HG02571 (cell line): Measurements from ENCODE around the gene OGG1.

Experiments
- ATAC-seq: cut with Tn5 transposase; IDR thresholded peaks from one replicate; pipeline ENCODE4 v1.9.1; 2021; ENCODE audit warnings: mild to moderate bottlenecking, moderate library complexity; ENCODE audit not compliant: unreplicated experiment

Gene OGG1

DNA sequence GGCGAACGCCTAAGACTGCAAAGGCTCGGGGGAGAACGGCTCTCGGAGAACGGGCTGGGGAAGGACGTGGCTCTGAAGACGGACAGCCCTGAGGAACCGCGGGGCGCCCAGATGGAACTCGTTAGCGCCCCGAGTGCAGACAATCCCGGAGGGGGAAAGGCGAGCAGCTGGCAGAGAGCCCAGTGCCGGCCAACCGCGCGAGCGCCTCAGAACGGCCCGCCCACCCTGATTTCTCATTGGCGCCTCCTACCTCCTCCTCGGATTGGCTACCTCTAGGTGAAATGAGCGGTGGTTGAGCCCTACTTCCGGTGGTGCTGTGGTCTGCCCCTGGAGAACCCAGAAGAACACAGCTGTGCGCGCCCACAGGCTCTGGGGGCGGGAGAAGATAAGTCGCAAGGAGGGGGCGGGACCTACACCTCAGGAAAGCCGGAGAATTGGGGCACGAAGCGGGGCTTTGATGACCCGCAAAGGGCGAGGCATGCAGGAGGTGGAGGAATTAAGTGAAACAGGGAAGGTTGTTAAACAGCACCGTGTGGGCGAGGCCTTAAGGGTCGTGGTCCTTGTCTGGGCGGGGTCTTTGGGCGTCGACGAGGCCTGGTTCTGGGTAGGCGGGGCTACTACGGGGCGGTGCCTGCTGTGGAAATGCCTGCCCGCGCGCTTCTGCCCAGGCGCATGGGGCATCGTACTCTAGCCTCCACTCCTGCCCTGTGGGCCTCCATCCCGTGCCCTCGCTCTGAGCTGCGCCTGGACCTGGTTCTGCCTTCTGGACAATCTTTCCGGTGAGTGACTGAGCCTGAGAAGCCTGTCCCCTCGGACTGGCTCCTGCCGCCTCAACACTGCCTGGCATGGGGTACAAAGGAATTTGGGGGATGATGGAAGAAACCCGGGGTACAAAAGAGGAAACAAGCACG lies at the start of gene OGG1:
OGG1 (plus strand) TSS at position 308 of the 911 bp plus-strand sequence; CDS start at position 643, 335 bp downstream.
- ATAC-seq: peak; percentile 93

DNA sequence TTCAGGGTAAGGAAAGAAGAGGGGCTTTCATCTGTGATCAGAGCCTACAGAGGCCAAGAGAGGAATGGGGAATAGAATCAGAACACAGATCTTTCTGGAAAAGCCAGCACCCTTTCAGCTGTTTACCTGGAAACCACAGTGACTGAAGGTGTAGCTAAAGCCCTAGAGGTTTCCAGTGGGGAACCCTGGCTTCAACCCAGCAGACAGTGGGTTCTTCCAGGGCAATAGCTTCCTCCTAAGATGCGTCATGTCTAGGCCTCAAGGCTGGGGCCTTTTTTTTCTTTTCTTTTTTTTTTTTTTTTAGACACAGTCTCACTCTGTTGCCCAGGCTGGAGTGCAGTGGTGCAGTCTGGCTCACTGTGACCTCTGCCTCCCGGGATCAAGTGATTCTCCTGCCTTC lies 49.2 kb upstream of the OGG1 start:
- ATAC-seq: no peak

DNA sequence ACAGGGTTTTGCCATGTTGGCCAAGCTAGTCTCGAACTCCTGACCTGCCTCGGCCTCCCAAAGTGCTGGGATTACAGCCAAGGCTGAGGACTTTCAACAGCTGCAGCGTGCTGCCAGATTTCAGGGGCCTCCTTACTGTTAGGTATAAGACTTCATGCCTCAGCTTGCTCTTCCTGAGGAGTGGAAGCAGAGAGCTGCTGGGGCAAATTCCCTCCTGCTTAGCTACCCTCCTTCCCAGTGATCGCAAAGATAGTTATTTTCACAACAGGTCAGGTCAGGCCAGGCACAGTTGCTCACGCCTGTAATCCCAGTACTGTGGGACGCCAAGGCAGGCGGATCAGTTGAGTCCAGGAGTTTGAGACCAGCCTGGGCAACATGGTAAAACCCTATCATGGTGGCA lies 48.7 kb upstream of the OGG1 start:
- no peak for ATAC-seq

DNA sequence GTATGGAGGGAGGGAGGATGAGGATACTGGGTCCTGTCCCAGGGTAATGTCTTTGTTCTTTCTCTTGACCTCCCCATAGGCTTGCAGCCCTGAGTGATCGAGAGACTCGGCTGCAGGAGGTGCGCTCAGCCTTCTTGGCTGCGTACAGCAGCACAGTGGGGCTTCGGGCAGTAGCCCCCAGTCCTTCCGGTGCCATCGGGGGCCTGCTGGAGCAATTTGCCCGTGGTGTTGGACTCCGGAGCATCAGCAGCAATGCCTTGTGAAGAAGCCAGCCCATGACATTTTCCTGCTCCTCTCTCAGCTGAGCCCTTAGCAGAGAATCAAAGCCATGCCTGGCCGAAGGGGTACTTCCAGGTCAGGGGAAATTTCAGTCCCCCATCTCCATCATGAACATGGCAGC lies 48.0 kb upstream of the OGG1 start:
- ATAC-seq: no peak

DNA sequence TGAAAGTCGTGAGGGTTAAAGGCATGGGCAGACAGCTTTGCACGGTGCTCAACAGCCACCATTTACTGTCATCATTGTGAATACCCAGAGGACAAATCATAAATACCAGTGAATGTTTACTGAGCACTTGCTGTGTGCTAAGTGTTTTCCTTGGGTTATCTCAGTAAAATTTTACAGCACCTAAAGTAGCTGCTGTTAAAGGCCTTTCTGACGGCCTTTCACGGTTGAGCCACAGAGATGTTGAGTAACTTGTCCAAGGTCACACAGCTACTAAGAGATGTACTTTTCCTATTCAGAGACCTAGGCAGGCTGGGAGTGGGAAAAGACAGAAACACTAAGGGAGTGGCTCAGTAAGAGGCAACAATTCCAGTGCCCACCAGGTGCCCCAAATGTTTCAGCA lies 46.5 kb upstream of the OGG1 start:
- no peak for ATAC-seq

DNA sequence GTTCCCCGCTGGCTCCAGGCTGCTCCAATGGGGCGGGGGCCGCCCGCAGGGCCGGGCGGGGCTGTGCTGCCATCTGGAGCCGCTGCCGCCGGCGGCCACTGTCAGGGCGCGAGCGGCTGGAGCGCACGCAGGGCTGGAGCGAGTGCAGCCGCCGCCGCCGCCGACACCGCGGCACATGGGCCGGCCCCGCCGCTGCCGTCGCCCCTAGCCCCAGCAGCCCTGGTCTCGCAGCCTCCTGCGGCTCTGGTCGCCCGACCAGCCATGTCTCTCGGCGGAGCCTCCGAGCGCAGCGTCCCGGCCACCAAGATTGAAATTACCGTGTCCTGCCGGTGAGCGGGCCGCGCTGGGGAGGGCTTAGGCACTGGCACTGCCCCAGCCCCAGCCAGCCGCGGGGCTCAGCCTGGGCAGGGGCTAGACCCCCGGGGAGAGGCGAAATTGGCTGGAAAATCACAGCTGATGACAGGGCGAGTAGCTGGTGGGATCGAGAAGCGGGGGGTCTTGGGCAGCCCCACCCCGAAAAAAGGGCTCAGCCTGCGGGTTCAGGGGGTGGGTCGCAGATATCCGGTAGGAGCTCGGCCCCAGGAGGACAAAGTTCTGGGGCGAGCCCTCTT lies 45.9 kb upstream of the OGG1 start, which contains the start of gene CPNE9:
CPNE9 (plus strand) TSS at position 98 of the 611 bp plus-strand sequence; CDS start at position 262, 164 bp downstream.
- ATAC-seq: no peak

DNA sequence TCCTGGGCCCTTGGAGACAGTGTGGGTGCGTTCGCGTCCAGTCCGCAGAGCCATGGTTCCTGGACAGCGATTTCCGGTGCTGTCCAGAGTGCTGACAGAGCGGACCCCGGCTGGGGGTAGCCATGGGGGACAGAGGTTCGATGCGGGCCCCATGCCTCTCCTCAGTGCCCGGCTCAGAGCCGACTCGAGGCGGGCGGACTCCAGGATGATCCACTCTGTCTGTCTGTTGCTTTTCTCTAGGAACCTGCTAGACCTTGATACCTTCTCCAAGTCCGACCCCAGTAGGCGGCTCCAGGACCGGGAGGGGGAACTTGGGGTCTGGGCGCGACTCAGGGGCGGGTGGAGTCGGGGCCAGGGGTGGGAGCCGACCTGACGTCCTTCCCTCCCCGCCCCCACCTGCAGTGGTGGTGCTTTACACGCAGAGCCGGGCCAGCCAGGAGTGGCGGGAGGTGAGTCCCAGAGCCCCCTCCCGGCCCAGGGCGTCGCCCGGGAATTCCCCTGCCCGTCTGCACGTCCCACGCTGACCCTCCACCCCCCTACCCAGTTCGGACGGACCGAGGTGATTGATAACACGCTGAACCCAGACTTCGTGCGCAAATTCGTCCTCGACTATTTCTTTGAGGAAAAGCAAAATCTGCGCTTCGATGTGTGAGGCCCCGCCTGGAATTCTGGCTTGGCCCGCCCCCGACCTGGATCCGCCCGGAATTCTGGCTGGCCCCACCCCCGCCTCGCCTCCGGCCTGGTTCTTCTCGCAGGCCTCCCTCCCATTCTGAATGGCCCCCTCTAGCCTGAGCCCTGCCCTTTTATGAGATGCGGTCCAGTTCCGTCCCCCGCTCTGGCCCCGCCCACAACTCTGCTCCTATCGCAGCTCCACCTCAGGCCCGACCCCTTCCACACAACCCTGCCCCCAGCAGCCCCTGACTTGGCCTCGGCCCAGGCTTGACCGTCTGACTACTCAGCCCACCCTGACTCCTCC lies 45.1 kb upstream of the OGG1 start:
- ATAC-seq: no peak

DNA sequence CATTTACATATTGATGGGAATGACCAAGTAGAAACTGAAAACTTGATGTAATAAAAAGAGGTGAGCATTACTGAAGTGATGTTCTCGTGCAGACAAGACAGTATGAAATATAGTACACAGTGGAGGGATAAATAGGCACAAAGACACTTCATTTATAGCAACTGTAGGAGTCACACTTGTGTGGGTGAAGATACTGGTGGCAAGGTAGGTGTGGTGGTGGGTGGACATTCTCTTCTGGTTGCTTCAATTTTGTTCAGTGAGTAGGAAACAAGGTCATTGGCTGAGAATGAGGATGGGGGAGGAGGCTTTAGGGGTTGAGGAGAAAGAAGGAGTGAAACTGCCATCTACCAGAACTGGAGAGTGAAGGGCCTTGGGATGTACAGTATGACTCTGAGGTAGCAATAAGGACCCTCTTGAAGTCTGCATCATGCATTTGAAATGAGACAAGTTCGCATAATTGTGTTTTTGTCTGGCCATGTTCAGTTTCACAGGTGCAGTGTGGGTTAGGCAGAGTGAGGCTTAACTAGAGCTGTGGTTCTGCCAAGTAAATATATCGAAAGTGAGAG lies 39.5 kb upstream of the OGG1 start:
- ATAC-seq: no peak

DNA sequence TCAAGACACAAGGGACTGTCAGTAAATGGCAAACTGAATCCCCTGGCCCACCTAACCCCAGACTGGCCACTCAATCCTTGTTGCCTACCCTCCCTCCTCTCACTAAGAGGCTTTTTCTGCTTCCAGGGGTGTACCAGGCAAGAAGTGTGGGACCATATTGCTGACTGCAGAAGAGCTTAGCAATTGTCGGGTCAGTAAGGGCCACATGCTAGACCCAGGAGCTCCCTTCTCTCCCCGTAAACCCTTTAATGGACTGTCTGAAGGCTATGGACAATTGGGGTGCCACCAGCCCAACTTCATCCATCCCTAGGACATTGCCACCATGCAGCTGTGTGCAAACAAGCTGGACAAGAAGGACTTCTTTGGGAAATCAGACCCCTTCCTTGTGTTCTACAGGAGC lies 37.3 kb upstream of the OGG1 start:
- ATAC-seq: no peak

DNA sequence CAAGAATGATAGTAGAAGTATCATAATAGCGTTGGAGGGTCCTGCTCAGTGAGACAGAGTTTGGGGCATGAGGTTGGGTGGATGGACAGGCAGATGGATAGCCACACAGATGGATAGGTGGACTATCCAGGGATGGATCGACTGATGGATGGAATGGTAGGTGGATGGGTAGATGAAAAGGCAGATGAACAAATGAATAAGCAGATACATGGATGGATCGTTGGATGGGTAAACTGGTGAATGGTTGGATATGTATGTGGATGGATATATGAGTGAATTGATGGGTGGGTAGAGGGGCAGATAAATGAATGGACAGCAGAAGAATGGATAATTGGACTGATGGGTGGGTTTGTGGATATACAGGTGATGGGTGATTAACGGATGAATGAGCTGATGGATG lies 36.6 kb upstream of the OGG1 start:
- ATAC-seq: no peak

DNA sequence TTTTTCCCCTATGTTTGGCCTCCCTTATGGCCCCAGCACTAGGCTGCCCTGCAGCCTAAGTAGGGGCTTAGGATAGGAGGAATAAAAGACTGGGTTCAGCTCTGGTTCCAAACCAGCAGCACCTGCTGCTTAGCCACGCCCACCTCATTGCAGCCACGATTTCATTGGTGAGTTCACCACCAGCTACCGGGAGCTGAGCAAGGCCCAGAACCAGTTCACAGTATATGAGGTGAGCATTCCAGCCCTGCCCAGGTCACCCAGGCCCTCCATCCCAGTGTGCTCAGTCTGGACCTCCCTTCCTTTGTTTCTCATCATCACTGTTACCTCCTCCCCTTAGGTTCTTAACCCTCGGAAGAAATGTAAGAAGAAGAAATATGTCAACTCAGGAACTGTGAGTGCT lies 34.6 kb upstream of the OGG1 start:
- ATAC-seq: no peak

DNA sequence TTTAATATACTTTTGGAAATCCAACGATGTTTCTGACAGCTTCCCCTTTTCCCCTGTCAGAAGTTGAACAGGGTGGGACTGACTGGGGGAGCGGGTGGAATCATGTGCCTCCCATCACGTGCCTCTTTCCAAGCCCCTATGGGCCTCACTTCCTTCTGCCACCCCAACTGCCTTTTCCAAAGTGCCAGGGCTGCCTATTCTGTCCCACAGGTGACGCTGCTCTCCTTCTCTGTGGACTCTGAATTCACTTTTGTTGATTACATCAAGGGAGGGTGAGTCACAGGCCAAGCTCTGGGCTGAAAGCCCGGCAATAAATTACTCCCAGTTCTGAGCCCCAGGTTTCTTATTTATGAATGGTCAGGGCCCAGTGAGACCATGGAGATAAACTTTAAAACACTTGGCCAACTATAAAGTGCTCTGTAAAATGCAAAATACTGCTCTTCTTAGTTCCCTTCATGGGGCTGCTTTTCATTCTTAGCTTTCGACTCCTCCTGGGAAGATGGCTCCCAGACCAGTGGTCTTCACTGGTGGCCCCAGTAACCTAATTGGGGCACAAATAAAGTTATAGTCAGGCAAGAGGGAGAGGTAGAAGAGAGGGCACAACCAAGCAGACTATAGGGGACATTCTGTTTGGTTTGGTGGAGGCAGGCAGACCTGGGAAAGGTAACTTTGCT lies 33.9 kb upstream of the OGG1 start:
- ATAC-seq: no peak

DNA sequence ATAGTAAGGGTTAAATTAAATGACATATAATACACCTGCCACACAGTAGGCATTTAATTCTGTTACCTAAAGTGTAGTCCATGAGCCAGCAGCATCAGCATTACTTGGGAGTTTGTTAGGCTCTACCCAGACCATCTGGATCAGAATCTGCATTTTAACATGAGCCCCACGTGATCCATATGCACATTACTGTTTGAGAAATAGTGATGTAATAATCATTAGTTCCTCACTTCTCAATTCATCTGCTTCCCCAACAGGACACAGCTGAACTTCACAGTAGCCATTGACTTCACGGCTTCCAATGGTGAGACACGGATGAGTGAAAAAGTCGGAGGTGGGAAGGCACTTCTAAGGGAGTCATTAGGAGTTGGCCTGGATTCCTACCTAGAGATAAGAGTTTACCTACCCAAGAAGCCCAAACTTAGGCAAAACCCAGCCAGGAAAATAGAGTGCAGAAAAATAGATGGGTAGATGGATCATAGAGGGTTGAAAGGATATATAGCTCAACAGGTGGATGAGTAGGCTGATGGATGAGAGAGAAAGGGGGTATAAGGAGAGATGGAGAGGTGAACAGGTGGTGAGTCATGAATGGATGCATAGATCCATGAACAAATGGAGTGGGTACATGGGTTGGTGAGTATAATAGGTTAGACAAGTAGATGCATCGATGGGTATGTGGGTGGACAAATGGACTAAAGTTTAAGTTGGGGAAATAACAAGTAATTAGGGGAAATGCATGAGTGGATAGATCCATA lies 32.8 kb upstream of the OGG1 start:
- no peak for ATAC-seq

DNA sequence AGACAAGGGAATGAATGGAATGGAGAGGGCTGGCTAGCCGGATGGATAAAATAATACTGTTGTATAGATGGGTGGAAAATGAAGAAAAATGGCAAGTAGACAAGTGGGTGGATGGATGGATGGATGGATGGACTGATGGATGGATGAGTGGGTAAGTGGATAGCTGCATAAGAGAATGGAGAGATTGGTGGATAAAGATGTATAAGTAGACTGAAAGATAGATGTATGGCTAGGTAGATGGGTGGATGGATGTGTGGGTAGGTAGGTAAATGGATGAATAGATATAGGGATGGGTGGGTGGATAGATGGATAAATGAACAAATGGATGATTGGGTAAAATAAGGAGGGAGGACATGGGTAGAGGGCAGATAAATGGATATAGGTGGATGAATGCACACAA lies 32.2 kb upstream of the OGG1 start:
- ATAC-seq: no peak

DNA sequence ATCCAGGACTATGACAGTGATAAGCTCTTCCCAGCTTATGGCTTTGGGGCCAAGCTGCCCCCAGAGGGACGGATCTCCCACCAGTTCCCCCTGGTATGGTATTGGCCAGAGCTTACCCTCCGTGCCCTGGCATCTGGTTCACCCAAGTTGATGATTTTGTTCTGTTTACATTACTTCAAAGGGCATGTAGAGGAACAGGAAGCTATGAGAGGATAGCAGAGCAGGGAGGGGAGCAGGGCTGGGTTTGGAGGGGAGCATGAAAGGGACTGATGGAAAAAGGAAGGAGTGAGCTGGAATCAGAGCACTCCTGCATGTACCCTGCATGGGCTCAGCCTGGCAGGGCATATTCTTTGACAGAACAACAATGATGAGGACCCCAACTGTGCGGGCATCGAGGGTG lies 31.6 kb upstream of the OGG1 start:
- no peak for ATAC-seq

DNA sequence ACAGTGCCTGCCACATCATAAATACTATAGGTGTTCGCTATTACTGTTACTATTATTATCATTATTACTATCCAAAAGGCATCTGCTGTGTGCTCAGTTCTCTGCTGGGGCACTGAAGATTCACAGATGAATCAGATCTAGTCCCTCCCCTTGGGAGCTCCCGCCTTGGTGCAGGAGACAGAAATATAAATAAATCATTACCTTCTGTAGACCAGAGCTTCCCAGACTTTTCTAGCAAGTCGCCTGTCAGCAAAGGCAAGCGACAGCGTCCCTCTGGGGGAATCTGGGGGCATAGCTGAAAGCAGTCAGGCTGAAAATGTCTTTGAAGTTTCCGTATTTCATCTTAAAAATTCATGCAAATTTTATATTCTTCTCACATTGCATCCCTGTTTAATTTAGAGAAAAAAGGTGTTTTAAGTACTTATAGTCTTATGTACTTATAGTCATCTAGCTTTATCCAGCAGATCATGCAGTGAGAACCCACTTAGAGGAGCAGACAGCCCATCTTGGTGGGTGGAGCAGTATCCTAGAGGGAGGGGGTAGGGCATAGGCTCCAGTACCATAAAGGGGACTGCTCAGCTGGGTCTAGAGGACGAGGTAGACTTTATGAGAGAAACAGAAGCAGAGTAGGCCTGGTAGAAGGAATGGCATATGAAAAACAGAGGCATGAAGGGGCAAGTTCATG lies 28.6 kb upstream of the OGG1 start:
- no peak for ATAC-seq

DNA sequence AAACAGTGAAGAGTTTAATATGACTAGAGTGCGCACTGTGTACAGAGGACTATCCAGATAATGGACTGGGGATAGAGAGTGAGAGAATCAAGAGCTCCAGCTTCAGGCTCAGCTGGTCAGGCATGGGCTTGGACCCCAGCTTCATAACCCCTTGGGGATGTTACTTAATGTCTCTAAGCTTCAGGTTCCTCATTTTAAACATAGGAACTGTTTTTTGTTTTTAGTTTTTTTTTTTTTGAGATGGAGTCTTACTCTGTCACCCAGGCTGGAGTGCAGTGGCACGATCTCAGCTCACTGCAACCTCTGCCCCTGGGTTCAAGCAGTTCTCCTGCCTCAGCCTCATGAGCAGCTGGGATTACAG lies 28.1 kb upstream of the OGG1 start:
- no peak for ATAC-seq

DNA sequence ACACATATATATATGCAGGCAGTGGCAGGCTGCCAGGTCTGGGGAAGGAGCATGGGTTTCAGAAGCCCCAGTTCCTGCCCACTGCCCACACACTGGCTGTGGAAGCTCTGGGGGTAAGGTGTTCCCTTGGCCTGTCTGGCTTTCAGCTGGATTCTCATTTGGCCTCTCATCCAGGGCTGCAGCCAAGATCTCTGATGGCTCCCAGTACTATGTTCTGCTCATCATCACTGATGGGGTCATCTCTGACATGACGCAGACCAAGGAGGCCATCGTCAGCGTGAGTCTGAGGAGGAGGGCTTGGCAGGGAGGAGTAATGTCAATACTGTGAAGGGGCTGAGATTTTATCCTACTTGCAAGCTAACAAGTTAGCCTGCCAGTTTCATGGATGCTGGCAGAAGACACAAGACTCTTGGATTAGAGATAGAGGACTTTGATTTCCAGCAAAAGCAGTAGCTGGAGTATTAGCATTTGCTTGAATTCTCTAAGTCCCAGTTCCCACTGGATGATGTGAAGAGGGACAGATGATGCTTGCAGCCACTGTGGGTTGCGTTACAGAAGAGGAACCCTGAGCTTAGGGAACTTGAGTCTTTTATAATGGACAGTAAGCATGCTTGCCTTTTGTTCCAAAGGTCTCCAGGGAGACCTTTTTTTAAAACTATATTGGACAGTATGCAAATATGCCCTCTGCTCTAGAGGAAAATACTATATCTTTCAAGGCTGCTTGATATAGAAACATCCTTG lies 23.8 kb upstream of the OGG1 start:
- no peak for ATAC-seq
